ENCODE results near the gene PROSER2. TPM values are rescaled to one million over a fixed set of nuclear protein-coding genes. Genes with fewer than 3 reads are reported as not detected.

The PROSER2 gene
- polyA plus RNA-seq, 1 donor (not counting 4 experiments of a cell fraction or from before 2014, with no cell fraction given): 10.2 TPM

DNA sequence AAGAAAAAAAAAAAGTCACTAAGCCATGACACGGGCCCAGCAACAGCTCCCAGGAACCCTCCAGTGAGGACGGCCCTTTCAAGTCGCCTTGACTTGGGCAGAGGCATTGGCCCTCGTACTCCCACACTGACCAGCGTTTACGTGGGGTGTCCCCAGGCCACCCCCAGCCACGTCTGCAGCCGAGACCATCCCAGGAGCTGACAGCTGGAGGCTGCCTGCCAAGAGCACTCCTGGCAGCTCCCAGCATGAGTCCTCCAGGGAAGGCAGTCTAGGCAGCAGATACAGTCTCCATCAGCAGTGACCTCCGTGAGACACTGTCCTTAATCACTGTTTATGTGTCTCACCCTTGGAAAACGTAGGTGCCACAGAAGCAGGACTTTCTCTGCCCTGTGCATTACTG is 86.5 kb downstream of the PROSER2 start:
- no peaks in the 10 kb centered on the region for H3K27me3 ChIP-seq (ENCODE audit: control insufficient read depth, extremely low read depth, insufficient read depth, low read length)
- dilution Hi-C loops (cut with MboI; ENCODE audit: extremely low pct_ligation_motif_present, low sequenced_read_pairs): no loop called here
- no peaks in the 10 kb centered on the region for H3K9me1 ChIP-seq (ENCODE audit: control insufficient read depth, extremely low read depth, insufficient read depth, low read length)
- no peaks in the 10 kb centered on the region for H3K4me1 ChIP-seq (ENCODE audit: control insufficient read depth, extremely low read depth, insufficient read depth, low read length)
- H3K4me3 ChIP-seq (ENCODE audit: control insufficient read depth in 2 of 3, extremely low read depth in 1 of 3, insufficient read depth in 2 of 3, low read depth in 1 of 3, low read length in 3 of 3): no peak overlapping the region
- no peak overlapping the region for H2AFZ ChIP-seq (ENCODE audit: control insufficient read depth, low read length)
- H4K20me1 ChIP-seq (ENCODE audit: control insufficient read depth, extremely low read depth, insufficient read depth, low read length): no peaks in the 10 kb centered on the region
- no peak for DNase-seq (ENCODE audit: low read depth, low spot score)
- H3K9me3 ChIP-seq (ENCODE audit: control insufficient read depth, low read depth, low read length): no peaks in the 10 kb centered on the region
- FAIRE-seq: no peak
- no peak overlapping the region for H3K4me2 ChIP-seq (ENCODE audit: control insufficient read depth, extremely low read depth, insufficient read depth, low read depth, low read length)
- H3K27ac ChIP-seq (ENCODE audit: control insufficient read depth, insufficient read depth, low read length): no peak overlapping the region
- H3K36me3 ChIP-seq (ENCODE audit: control insufficient read depth in 2 of 2, extremely low read depth in 1 of 2, insufficient read depth in 2 of 2, low read length in 2 of 2): no peaks in the 10 kb centered on the region
- no peak overlapping the region for H3K9ac ChIP-seq (ENCODE audit: control insufficient read depth, extremely low read depth, insufficient read depth, low read length)
- no peak for TF ChIP-seq EZH2 (IDR thresholded peaks at IDR 0.05; ENCODE audit: low read length)
- TF ChIP-seq, protein P1, sequence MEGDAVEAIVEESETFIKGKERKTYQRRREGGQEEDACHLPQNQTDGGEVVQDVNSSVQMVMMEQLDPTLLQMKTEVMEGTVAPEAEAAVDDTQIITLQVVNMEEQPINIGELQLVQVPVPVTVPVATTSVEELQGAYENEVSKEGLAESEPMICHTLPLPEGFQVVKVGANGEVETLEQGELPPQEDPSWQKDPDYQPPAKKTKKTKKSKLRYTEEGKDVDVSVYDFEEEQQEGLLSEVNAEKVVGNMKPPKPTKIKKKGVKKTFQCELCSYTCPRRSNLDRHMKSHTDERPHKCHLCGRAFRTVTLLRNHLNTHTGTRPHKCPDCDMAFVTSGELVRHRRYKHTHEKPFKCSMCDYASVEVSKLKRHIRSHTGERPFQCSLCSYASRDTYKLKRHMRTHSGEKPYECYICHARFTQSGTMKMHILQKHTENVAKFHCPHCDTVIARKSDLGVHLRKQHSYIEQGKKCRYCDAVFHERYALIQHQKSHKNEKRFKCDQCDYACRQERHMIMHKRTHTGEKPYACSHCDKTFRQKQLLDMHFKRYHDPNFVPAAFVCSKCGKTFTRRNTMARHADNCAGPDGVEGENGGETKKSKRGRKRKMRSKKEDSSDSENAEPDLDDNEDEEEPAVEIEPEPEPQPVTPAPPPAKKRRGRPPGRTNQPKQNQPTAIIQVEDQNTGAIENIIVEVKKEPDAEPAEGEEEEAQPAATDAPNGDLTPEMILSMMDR (optimal IDR thresholded peaks at IDR 0.05 in 1 of 3, IDR thresholded peaks at IDR 0.05 in 1 of 3, conservative IDR thresholded peaks at IDR 0.05 in 1 of 3; ENCODE audit: extremely low read depth in 1 of 3, insufficient read depth in 2 of 3, low read length in 3 of 3): no peak
- H3K79me2 ChIP-seq (ENCODE audit: control insufficient read depth, insufficient read depth, low read length): no peaks in the 10 kb centered on the region

DNA sequence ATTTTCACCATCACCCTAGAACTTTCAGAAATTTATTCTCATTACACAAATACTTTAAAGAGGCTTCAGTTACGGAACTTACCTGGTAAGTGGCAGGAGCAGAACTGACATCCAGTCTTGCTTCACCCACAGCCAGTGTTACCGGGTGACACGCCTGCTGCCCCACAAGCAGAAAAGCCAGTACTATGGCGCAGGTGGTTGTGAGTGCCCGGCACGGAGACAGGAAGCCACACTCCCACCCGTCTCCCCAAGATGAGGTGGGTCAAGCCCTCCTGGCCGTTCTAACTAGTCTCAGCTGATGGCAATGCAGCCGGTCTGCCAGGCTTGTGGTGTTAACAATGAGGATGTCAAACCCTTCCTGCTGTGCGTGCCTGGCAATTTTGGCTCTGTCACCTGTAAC is 86.9 kb downstream of the PROSER2 start:
- no peak for DNase-seq (ENCODE audit: low read depth, low spot score)
- H3K9me1 ChIP-seq (ENCODE audit: control insufficient read depth, extremely low read depth, insufficient read depth, low read length): no peaks in the 10 kb centered on the region
- H3K27me3 ChIP-seq (ENCODE audit: control insufficient read depth, extremely low read depth, insufficient read depth, low read length): no peaks in the 10 kb centered on the region
- no peak for FAIRE-seq
- H2AFZ ChIP-seq (ENCODE audit: control insufficient read depth, low read length): no peak overlapping the region
- no peak for TF ChIP-seq EZH2 (IDR thresholded peaks at IDR 0.05; ENCODE audit: low read length)
- TF ChIP-seq, protein P1 (optimal IDR thresholded peaks at IDR 0.05 in 1 of 3, IDR thresholded peaks at IDR 0.05 in 1 of 3, conservative IDR thresholded peaks at IDR 0.05 in 1 of 3; ENCODE audit: extremely low read depth in 1 of 3, insufficient read depth in 2 of 3, low read length in 3 of 3): no peak
- H3K4me1 ChIP-seq (ENCODE audit: control insufficient read depth, extremely low read depth, insufficient read depth, low read length): no peaks in the 10 kb centered on the region
- H3K79me2 ChIP-seq (ENCODE audit: control insufficient read depth, insufficient read depth, low read length): no peaks in the 10 kb centered on the region
- no peaks in the 10 kb centered on the region for H4K20me1 ChIP-seq (ENCODE audit: control insufficient read depth, extremely low read depth, insufficient read depth, low read length)
- no peak overlapping the region for H3K27ac ChIP-seq (ENCODE audit: control insufficient read depth, insufficient read depth, low read length)
- no peak overlapping the region for H3K4me3 ChIP-seq (ENCODE audit: control insufficient read depth in 2 of 3, extremely low read depth in 1 of 3, insufficient read depth in 2 of 3, low read depth in 1 of 3, low read length in 3 of 3)
- no peak overlapping the region for H3K4me2 ChIP-seq (ENCODE audit: control insufficient read depth, extremely low read depth, insufficient read depth, low read depth, low read length)
- H3K36me3 ChIP-seq (ENCODE audit: control insufficient read depth in 2 of 2, extremely low read depth in 1 of 2, insufficient read depth in 2 of 2, low read length in 2 of 2): no peaks in the 10 kb centered on the region
- no peak overlapping the region for H3K9ac ChIP-seq (ENCODE audit: control insufficient read depth, extremely low read depth, insufficient read depth, low read length)
- H3K9me3 ChIP-seq (ENCODE audit: control insufficient read depth, low read depth, low read length): no peaks in the 10 kb centered on the region
- dilution Hi-C loops (cut with MboI; ENCODE audit: extremely low pct_ligation_motif_present, low sequenced_read_pairs): no loop called here
